ENCODE results near the gene STK38. TPM values are rescaled to one million over a fixed set of nuclear protein-coding genes. Genes with fewer than 3 reads are reported as not detected.

Gene STK38
- total RNA-seq, 1 experiment from 2014 or later, result 20.1 TPM

DNA sequence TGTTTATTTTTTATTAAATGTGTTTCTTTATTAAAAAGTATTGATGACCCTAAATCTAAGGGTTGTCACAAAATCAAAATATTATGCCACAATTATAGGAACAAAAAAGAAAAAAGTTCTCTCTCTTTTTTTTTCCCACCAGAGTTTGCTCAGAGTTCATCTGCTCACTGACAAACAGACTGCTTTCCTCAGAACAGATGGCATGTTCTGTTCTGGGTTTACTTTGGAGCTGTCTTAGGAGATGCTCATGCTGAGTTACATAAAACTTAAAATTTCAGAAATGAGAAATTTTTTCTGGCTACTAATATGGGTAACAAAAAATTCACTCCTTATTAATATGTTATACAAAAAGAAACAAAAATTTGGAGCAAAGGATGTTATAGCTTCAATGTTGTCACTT is 30.3 kb downstream of the STK38 start (continued):
- TF ChIP-seq ZNF274 (IDR thresholded peaks at IDR 0.05; ENCODE audit: low read depth, low read length) (no peak), POLR2A (IDR thresholded peaks at IDR 0.05; ENCODE audit: borderline replicate concordance, extremely low read depth, insufficient read depth, insufficient read length) (no peak), FOSL1 (IDR thresholded peaks at IDR 0.05; ENCODE audit: low read depth) (no peak), CEBPB (IDR thresholded peaks at IDR 0.05; ENCODE audit: low read depth) (no peak), CBX3 (IDR thresholded peaks at IDR 0.05; ENCODE audit: low read depth) (no peak), ZFX (IDR thresholded peaks at IDR 0.05) (no peak), EZH2 (IDR thresholded peaks at IDR 0.05) (no peak)

DNA sequence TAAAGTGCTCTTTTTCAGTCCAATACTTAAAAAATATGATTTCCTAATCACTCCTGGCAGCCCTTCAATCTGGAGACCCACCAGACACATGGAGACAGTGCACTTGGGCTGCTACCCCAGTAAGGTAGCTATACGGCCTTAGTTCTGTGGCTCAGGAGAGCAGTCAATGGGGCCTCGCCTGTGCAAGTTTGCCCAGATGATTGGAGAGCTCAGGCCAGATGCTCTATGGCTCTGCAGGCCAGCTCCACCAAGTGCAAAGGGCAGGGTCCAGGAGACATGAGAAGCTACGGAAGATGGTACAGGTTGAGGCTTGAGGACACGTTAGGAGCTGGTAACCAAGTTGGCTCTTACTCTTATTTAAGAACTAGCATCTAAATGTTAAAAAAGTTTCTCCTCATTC is 30.7 kb downstream of the STK38 start:
- DNase-seq (ENCODE audit: low read depth, low spot score), result no peak
- Histone ChIP-seq H3K9ac (ENCODE audit: low read length) (no peak overlapping the region), H3K4me1 (ENCODE audit: control insufficient read depth in 1 of 2, insufficient read depth in 2 of 2, low read length in 2 of 2) (no peaks in the 10 kb centered on the region), H3K4me2 (ENCODE audit: low read length) (no peak overlapping the region), H3K4me3 (replicated peaks in 1 of 2; ENCODE audit: low read depth in 1 of 2, low read length in 2 of 2) (no peak overlapping the region), H3K9me2 (ENCODE audit: insufficient read depth) (no peaks in the 10 kb centered on the region), H3K79me2 (ENCODE audit: insufficient read depth, low read length) (no peaks in the 10 kb centered on the region), H3K36me3 (ENCODE audit: control insufficient read depth in 1 of 2, insufficient read depth in 2 of 2, low read length in 2 of 2) (peaks cover 8 to 29% of the 10 kb centered on the region in 2 experiments; a peak in 3 of 4 replicates), H3K27me3 (ENCODE audit: insufficient read depth, low read length) (no peaks in the 10 kb centered on the region), H3K9me3 (ENCODE audit: control insufficient read depth in 1 of 2, insufficient read depth in 1 of 2, low read depth in 1 of 2, low read length in 2 of 2) (no peaks in the 10 kb centered on the region), H4K20me1 (ENCODE audit: insufficient read depth) (no peaks in the 10 kb centered on the region), H2AFZ (ENCODE audit: low read depth, low read length, poor library complexity, severe bottlenecking) (no peak overlapping the region), H3K27ac (ENCODE audit: low read depth, low read length) (no peak overlapping the region)
- RAD21 ChIA-PET (ENCODE audit: low non-redundant PET in 1 of 2, low total read pairs in 2 of 2, uncharacterized antibody in 2 of 2, unreplicated experiment in 2 of 2), result no interaction called here
- ATAC-seq, result no peak
- CTCF ChIA-PET, result no interaction called here
- no TSS peak for BruUV-seq (replicated peaks)
- POLR2A ChIA-PET, result no interaction called here
- intact Hi-C loops (cut with micrococcal nuclease), result no loop called here
- TF ChIP-seq FOSL1 (IDR thresholded peaks at IDR 0.05; ENCODE audit: low read depth) (no peak), CEBPB (IDR thresholded peaks at IDR 0.05; ENCODE audit: low read depth) (no peak), SP1 (IDR thresholded peaks at IDR 0.05; ENCODE audit: low read depth) (no peak), POLR2A (IDR thresholded peaks at IDR 0.05; ENCODE audit: borderline replicate concordance, extremely low read depth, insufficient read depth, insufficient read length) (no peak), ZNF274 (IDR thresholded peaks at IDR 0.05; ENCODE audit: low read depth, low read length) (no peak), EZH2phosphoT487 (IDR thresholded peaks at IDR 0.05; ENCODE audit: borderline replicate concordance) (no peak), SRF (IDR thresholded peaks at IDR 0.05; ENCODE audit: low read depth) (no peak), YY1 (IDR thresholded peaks at IDR 0.05; ENCODE audit: extremely low read depth, insufficient replicate concordance, low read depth, low read length) (no peak), POLR2AphosphoS5 (IDR thresholded peaks at IDR 0.05; ENCODE audit: low read depth, low read length) (no peak), EGR1 (IDR thresholded peaks at IDR 0.05; ENCODE audit: low read depth) (no peak), SIN3A (IDR thresholded peaks at IDR 0.05; ENCODE audit: low read depth) (no peak), RAD21 (IDR thresholded peaks at IDR 0.05; ENCODE audit: low read depth) (no peak)
- TF ChIP-seq, protein P1, sequence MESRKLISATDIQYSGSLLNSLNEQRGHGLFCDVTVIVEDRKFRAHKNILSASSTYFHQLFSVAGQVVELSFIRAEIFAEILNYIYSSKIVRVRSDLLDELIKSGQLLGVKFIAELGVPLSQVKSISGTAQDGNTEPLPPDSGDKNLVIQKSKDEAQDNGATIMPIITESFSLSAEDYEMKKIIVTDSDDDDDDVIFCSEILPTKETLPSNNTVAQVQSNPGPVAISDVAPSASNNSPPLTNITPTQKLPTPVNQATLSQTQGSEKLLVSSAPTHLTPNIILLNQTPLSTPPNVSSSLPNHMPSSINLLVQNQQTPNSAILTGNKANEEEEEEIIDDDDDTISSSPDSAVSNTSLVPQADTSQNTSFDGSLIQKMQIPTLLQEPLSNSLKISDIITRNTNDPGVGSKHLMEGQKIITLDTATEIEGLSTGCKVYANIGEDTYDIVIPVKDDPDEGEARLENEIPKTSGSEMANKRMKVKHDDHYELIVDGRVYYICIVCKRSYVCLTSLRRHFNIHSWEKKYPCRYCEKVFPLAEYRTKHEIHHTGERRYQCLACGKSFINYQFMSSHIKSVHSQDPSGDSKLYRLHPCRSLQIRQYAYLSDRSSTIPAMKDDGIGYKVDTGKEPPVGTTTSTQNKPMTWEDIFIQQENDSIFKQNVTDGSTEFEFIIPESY (IDR thresholded peaks at IDR 0.05; ENCODE audit: extremely low read depth, insufficient replicate concordance, low read length), result no peak
- TF ChIP-seq, protein P2, sequence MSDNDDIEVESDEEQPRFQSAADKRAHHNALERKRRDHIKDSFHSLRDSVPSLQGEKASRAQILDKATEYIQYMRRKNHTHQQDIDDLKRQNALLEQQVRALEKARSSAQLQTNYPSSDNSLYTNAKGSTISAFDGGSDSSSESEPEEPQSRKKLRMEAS (IDR thresholded peaks at IDR 0.05), result no peak
- TF ChIP-seq, protein P3, sequence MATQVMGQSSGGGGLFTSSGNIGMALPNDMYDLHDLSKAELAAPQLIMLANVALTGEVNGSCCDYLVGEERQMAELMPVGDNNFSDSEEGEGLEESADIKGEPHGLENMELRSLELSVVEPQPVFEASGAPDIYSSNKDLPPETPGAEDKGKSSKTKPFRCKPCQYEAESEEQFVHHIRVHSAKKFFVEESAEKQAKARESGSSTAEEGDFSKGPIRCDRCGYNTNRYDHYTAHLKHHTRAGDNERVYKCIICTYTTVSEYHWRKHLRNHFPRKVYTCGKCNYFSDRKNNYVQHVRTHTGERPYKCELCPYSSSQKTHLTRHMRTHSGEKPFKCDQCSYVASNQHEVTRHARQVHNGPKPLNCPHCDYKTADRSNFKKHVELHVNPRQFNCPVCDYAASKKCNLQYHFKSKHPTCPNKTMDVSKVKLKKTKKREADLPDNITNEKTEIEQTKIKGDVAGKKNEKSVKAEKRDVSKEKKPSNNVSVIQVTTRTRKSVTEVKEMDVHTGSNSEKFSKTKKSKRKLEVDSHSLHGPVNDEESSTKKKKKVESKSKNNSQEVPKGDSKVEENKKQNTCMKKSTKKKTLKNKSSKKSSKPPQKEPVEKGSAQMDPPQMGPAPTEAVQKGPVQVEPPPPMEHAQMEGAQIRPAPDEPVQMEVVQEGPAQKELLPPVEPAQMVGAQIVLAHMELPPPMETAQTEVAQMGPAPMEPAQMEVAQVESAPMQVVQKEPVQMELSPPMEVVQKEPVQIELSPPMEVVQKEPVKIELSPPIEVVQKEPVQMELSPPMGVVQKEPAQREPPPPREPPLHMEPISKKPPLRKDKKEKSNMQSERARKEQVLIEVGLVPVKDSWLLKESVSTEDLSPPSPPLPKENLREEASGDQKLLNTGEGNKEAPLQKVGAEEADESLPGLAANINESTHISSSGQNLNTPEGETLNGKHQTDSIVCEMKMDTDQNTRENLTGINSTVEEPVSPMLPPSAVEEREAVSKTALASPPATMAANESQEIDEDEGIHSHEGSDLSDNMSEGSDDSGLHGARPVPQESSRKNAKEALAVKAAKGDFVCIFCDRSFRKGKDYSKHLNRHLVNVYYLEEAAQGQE (IDR thresholded peaks at IDR 0.05; ENCODE audit: low read depth), result no peak
- TF ChIP-seq, protein P4, sequence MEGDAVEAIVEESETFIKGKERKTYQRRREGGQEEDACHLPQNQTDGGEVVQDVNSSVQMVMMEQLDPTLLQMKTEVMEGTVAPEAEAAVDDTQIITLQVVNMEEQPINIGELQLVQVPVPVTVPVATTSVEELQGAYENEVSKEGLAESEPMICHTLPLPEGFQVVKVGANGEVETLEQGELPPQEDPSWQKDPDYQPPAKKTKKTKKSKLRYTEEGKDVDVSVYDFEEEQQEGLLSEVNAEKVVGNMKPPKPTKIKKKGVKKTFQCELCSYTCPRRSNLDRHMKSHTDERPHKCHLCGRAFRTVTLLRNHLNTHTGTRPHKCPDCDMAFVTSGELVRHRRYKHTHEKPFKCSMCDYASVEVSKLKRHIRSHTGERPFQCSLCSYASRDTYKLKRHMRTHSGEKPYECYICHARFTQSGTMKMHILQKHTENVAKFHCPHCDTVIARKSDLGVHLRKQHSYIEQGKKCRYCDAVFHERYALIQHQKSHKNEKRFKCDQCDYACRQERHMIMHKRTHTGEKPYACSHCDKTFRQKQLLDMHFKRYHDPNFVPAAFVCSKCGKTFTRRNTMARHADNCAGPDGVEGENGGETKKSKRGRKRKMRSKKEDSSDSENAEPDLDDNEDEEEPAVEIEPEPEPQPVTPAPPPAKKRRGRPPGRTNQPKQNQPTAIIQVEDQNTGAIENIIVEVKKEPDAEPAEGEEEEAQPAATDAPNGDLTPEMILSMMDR (IDR thresholded peaks at IDR 0.05 in 2 of 3, conservative IDR thresholded peaks at IDR 0.05 in 1 of 3; ENCODE audit: borderline replicate concordance in 1 of 3, insufficient read depth in 1 of 3, low read depth in 2 of 3, low read length in 2 of 3), result no peak

Data from HCT116 (cell line).